ENCODE results near the gene MST1. TPM values are rescaled to one million over a fixed set of nuclear protein-coding genes. Genes with fewer than 3 reads are reported as not detected.
"Not testable (repeated sequence)": the region's sequence is repeated elsewhere in the genome, so short reads cannot be mapped to it uniquely, and the experiment has no call there.

The MST1 gene
- total RNA-seq, 1 donor from 2014 or later, result 50.7 TPM

GRCh38 chr3:49684453-49684852 is 4.8 kb downstream of the MST1 start:
- not testable (repeated sequence) for H3K36me3 Mint-ChIP-seq; DNase-seq (ENCODE audit: extremely low spot score, unreplicated experiment); H3K27me3 Mint-ChIP-seq; H3K27ac Mint-ChIP-seq; H3K4me1 Mint-ChIP-seq (ENCODE audit: unreplicated experiment); H3K4me3 Mint-ChIP-seq; H3K9me3 Mint-ChIP-seq

- TF ChIP-seq CTCF (conservative IDR thresholded peaks at IDR 0.05), result no peak
- Mint-ChIP-seq H3K9me3 (no peaks in the 10 kb centered on the region), H3K36me3 (peaks cover 5% of the 10 kb centered on the region), H3K27me3 (no peaks in the 10 kb centered on the region), H3K4me1 (ENCODE audit: unreplicated experiment) (peaks cover 5% of the 10 kb centered on the region), H3K4me3 (no peak overlapping the region), H3K27ac (no peak overlapping the region)
- no peak for DNase-seq (ENCODE audit: extremely low spot score, unreplicated experiment)
These were observed 6.1 kb downstream of the MST1 start for GRCh38 chr3:49683162-49683561.

- Mint-ChIP-seq H3K4me3 (no peak overlapping the region), H3K36me3 (peaks cover 5% of the 10 kb centered on the region), H3K4me1 (ENCODE audit: unreplicated experiment) (no peaks in the 10 kb centered on the region), H3K27ac (no peak overlapping the region), H3K9me3 (no peaks in the 10 kb centered on the region), H3K27me3 (no peaks in the 10 kb centered on the region)
- no peak for DNase-seq (ENCODE audit: extremely low spot score, unreplicated experiment)
- TF ChIP-seq CTCF (conservative IDR thresholded peaks at IDR 0.05), result no peak
These were observed 7.7 kb downstream of the MST1 start for GRCh38 chr3:49681543-49681942.

- no peaks in the 10 kb centered on the region for H3K9me3 Mint-ChIP-seq
- H3K4me3 Mint-ChIP-seq, result no peak overlapping the region
- peaks cover 5% of the 10 kb centered on the region for H3K36me3 Mint-ChIP-seq
- no peaks in the 10 kb centered on the region for H3K4me1 Mint-ChIP-seq (ENCODE audit: unreplicated experiment)
- H3K27ac Mint-ChIP-seq, result no peak overlapping the region
- TF ChIP-seq CTCF (conservative IDR thresholded peaks at IDR 0.05), result no peak
- no peaks in the 10 kb centered on the region for H3K27me3 Mint-ChIP-seq
- DNase-seq (ENCODE audit: extremely low spot score, unreplicated experiment), result no peak
These were observed 8.1 kb downstream of the MST1 start for GRCh38 chr3:49681232-49681522.

- TF ChIP-seq CTCF (conservative IDR thresholded peaks at IDR 0.05), result no peak
- Mint-ChIP-seq H3K27ac (no peak overlapping the region), H3K4me3 (no peak overlapping the region), H3K27me3 (no peaks in the 10 kb centered on the region), H3K9me3 (no peaks in the 10 kb centered on the region), H3K36me3 (peaks cover 5% of the 10 kb centered on the region), H3K4me1 (ENCODE audit: unreplicated experiment) (no peaks in the 10 kb centered on the region)
- no peak for DNase-seq (ENCODE audit: extremely low spot score, unreplicated experiment)
These were observed 8.6 kb downstream of the MST1 start for GRCh38 chr3:49680493-49681231.

- peaks cover 11% of the 10 kb centered on the region for H3K4me1 Mint-ChIP-seq (ENCODE audit: unreplicated experiment)
- H3K9me3 Mint-ChIP-seq, result no peaks in the 10 kb centered on the region
- no peak overlapping the region for H3K4me3 Mint-ChIP-seq
- DNase-seq (ENCODE audit: extremely low spot score, unreplicated experiment), result no peak
- TF ChIP-seq CTCF (conservative IDR thresholded peaks at IDR 0.05), result no peak
- H3K27me3 Mint-ChIP-seq, result no peaks in the 10 kb centered on the region
- peaks cover 5% of the 10 kb centered on the region for H3K36me3 Mint-ChIP-seq
- no peak overlapping the region for H3K27ac Mint-ChIP-seq
These were observed 13.4 kb downstream of the MST1 start for GRCh38 chr3:49675912-49676311.
